HG02885 (cell line): ENCODE results near the gene PADI6.
"Not testable (repeated sequence)": the region's sequence is repeated elsewhere in the genome, so short reads cannot be mapped to it uniquely, and the experiment has no call there.

Source experiments
- ATAC-seq: cut with Tn5 transposase; IDR thresholded peaks from one replicate; pipeline ENCODE4 v1.9.1; 2021; ENCODE audit warnings: mild to moderate bottlenecking; ENCODE audit not compliant: unreplicated experiment, poor library complexity

PADI6 gene

GRCh38 chr1:17401841-17402240 lies 29.8 kb downstream of the PADI6 start:
- ATAC-seq = no peak

GRCh38 chr1:17403081-17403480 lies 31.1 kb downstream of the PADI6 start:
- ATAC-seq = no peak

- ATAC-seq = no peak
Measured at GRCh38 chr1:17404034-17404684, 32.2 kb downstream of the PADI6 start.

GRCh38 chr1:17404820-17405219 lies 32.8 kb downstream of the PADI6 start:
- ATAC-seq = no peak

GRCh38 chr1:17405898-17406759 lies 34.1 kb downstream of the PADI6 start:
- peak; percentile 38 for ATAC-seq

GRCh38 chr1:17406760-17407475 lies 34.9 kb downstream of the PADI6 start:
- not testable (repeated sequence) for ATAC-seq

GRCh38 chr1:17407786-17408514 lies 36.0 kb downstream of the PADI6 start:
- not testable (repeated sequence) for ATAC-seq

- ATAC-seq = no peak
Measured at GRCh38 chr1:17409391-17409811, 37.4 kb downstream of the PADI6 start.

GRCh38 chr1:17412093-17412870 lies 40.3 kb downstream of the PADI6 start:
- ATAC-seq = no peak

GRCh38 chr1:17414022-17414421 lies 42.0 kb downstream of the PADI6 start:
- no peak for ATAC-seq

- no peak for ATAC-seq
Measured at GRCh38 chr1:17416389-17416788, 44.4 kb downstream of the PADI6 start.

- ATAC-seq = no peak
Measured at GRCh38 chr1:17419626-17420328, 47.8 kb downstream of the PADI6 start.

- ATAC-seq = no peak
Measured at GRCh38 chr1:17420391-17420918, 48.5 kb downstream of the PADI6 start.

GRCh38 chr1:17422461-17422860 lies 50.5 kb downstream of the PADI6 start:
- ATAC-seq = no peak

GRCh38 chr1:17423781-17424245 lies 51.8 kb downstream of the PADI6 start:
- no peak for ATAC-seq

- ATAC-seq = no peak
Measured at GRCh38 chr1:17425806-17426600, 54.0 kb downstream of the PADI6 start.

GRCh38 chr1:17427696-17428660 lies 56.0 kb downstream of the PADI6 start:
- ATAC-seq = no peak
